Heart left ventricle (tissue), 13 donors: ENCODE measurements around the gene NEK4.

ENCODE experiments used
- POLR2A ChIP-seq, 2 donors: fragments of 450-650 bp; IDR thresholded peaks; one replicate each; pipeline ENCODE4 v1.6.1; 2017; ENCODE audit warnings: antibody characterized with exemption in 2 of 2, mild to moderate bottlenecking in 2 of 2, moderate library complexity in 2 of 2
- TF ChIP-seq, protein P1 (sequence below), 12 donors: fragments of 200-600 bp; sonication (generic) in 4 of 12; IDR thresholded peaks; one replicate each; pipeline versions ENCODE4 v1.5.0 to v1.8.0; 2018 to 2022; ENCODE audit warnings: antibody characterized with exemption in 12 of 12, mild to moderate bottlenecking in 5 of 12
- donor health status: ischemic (EF 13 %, LVEDD 7.1; RV severe dilation, severe dysfunction).
- donor health status: DM: no; HTN: yes; CAD: no.
- donor health status: DM: no; HTN: no; CAD: no.
- donor health status: ischemic (EF 25% LVEDD 6.9; RV normal size, moderate dysfunction).
- donor health status: ischemic (EF 25% LVEDD 5.7; RV mildly dilated, moderate dysfunction).
- donor health status: ischemic (EF 35%, LVEDD 5.7; RV mildly dilated, moderate dysfunction).
- donor health status: nonischemic (EF 11% LVEDD 7.7; RV severe dilation, severe dysfunction).
- donor health status: DM: yes; HTN: yes; CAD: no.
- donor health status: PGD.
- donor health status: ischemic (EF 29% LVEDD 5.4; RV normal size, mild dysfunction).
- donor health status: nonischemic (EF 23%, LVEDD 6.1; RV moderate dilation, normal function).

DNA sequence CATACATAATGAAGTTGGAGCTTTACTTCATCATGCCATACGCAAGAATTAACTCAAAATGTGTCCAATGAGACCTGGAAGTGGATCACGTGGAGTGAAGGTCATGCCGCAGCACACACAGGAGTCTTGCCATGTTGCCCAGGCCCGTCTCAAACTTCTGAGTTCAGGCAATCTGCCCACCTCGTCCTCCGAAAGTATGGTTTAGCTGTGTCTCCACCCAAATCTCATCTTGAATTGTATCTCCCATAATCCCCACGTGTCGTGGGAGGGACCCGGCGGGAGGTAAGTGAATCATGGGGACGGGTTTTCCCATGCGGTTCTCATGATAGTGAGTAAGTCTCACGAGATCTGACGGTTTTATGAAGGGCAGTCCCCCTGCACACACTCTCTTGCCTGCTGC is 39.1 kb downstream of the NEK4 start:
- no peak for TF ChIP-seq POLR2A (IDR thresholded peaks at IDR 0.05)
- TF ChIP-seq, protein P1, sequence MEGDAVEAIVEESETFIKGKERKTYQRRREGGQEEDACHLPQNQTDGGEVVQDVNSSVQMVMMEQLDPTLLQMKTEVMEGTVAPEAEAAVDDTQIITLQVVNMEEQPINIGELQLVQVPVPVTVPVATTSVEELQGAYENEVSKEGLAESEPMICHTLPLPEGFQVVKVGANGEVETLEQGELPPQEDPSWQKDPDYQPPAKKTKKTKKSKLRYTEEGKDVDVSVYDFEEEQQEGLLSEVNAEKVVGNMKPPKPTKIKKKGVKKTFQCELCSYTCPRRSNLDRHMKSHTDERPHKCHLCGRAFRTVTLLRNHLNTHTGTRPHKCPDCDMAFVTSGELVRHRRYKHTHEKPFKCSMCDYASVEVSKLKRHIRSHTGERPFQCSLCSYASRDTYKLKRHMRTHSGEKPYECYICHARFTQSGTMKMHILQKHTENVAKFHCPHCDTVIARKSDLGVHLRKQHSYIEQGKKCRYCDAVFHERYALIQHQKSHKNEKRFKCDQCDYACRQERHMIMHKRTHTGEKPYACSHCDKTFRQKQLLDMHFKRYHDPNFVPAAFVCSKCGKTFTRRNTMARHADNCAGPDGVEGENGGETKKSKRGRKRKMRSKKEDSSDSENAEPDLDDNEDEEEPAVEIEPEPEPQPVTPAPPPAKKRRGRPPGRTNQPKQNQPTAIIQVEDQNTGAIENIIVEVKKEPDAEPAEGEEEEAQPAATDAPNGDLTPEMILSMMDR (IDR thresholded peaks at IDR 0.05): no peak
